GM23338 (cell line): ENCODE data around the gene TFF2. TPM values are rescaled to one million over a fixed set of nuclear protein-coding genes. Genes with fewer than 3 reads are reported as not detected.

Experiments used
- ATAC-seq: fragments of 200-7000 bp; cut with Tn5 transposase; 3 replicates; pipeline ENCODE4 v1.9.1; 2020
- DNase-seq: peaks from one replicate; pipeline ENCODE4 v3.0.0-alpha.2; 2015; ENCODE audit warnings: low spot score
- H2AFZ ChIP-seq: fragments of 200-600 bp; sonication (generic); 2 replicates; pipeline ENCODE4 v1.8.0; 2016; ENCODE audit warnings: antibody characterized with exemption, mild to moderate bottlenecking, moderate library complexity
- H3F3A ChIP-seq: fragments of 200-600 bp; sonication (generic); replicated peaks from 2 replicates; pipeline ENCODE4 v1.8.0; 2017; ENCODE audit warnings: antibody characterized with exemption, mixed run types, low read depth
- H3K27ac ChIP-seq: fragments of 200-600 bp; sonication (generic); 2 replicates; pipeline ENCODE4 v1.6.1; 2016; ENCODE audit warnings: low read depth
- H3K27me3 ChIP-seq: fragments of 200-600 bp; sonication (generic); 2 replicates; pipeline ENCODE4 v1.8.0; 2016; ENCODE audit warnings: mild to moderate bottlenecking, mixed run types, moderate library complexity; ENCODE audit not compliant: insufficient read depth
- H3K36me3 ChIP-seq: fragments of 200-600 bp; sonication (generic); 2 replicates; pipeline ENCODE4 v1.8.0; 2016; ENCODE audit warnings: mild to moderate bottlenecking; ENCODE audit not compliant: insufficient read depth
- H3K4me1 ChIP-seq: fragments of 200-600 bp; sonication (generic); 2 replicates; pipeline ENCODE4 v1.8.0; 2016; ENCODE audit warnings: mild to moderate bottlenecking, moderate library complexity; ENCODE audit not compliant: insufficient read depth
- H3K4me2 ChIP-seq: fragments of 200-600 bp; sonication (generic); 2 replicates; pipeline ENCODE4 v1.7.1; 2017; ENCODE audit warnings: mixed run types
- H3K4me3 ChIP-seq: fragments of 200-600 bp; sonication (generic); 2 replicates; pipeline ENCODE4 v1.6.1; 2016; ENCODE audit warnings: mixed run types
- H3K79me2 ChIP-seq: fragments of 200-600 bp; sonication (generic); replicated peaks from 2 replicates; pipeline ENCODE4 v1.8.0; 2017; ENCODE audit warnings: mild to moderate bottlenecking; ENCODE audit not compliant: insufficient read depth
- H3K9me2 ChIP-seq: fragments of 200-600 bp; sonication (generic); 2 replicates; pipeline ENCODE4 v1.8.0; 2017; ENCODE audit not compliant: insufficient read depth
- H4K20me1 ChIP-seq: fragments of 200-600 bp; sonication (generic); replicated peaks from 2 replicates; pipeline ENCODE4 v1.8.0; 2017; ENCODE audit warnings: mild to moderate bottlenecking; ENCODE audit not compliant: insufficient read depth
- H3K27ac Mint-ChIP-seq: 2 replicates; pipeline ENCODE4 v1.8.0; 2020; ENCODE audit warnings: inconsistent platforms, mild to moderate bottlenecking, moderate library complexity, mixed read lengths
- H3K27me3 Mint-ChIP-seq: 3 replicates; pipeline ENCODE4 v1.8.0; 2022; ENCODE audit warnings: low read depth, mild to moderate bottlenecking, moderate library complexity, mixed read lengths, inconsistent platforms; ENCODE audit not compliant: insufficient read depth, poor library complexity
- H3K36me3 Mint-ChIP-seq: 3 replicates; pipeline ENCODE4 v1.8.0; 2021; ENCODE audit warnings: low read depth, mild to moderate bottlenecking, inconsistent platforms, moderate library complexity, mixed read lengths
- H3K4me1 Mint-ChIP-seq: 3 replicates; pipeline ENCODE4 v1.8.0; 2020; ENCODE audit warnings: mild to moderate bottlenecking, inconsistent platforms, mixed read lengths
- H3K4me3 Mint-ChIP-seq: 3 replicates; pipeline ENCODE4 v1.8.0; 2021; ENCODE audit warnings: moderate library complexity, mild to moderate bottlenecking, inconsistent platforms, mixed read lengths
- H3K9me3 Mint-ChIP-seq: 3 replicates; pipeline ENCODE4 v1.8.0; 2020; ENCODE audit warnings: moderate library complexity, mild to moderate bottlenecking, inconsistent platforms, mixed read lengths
- CREB1 ChIP-seq: fragments of 250-450 bp; sonication (Bioruptor Pico); IDR thresholded peaks from 2 replicates; pipeline ENCODE4 v1.5.0; 2020; ENCODE audit warnings: low read depth, mild to moderate bottlenecking, moderate library complexity
- EZH2 ChIP-seq: fragments of 200-600 bp; sonication (generic); IDR thresholded peaks from one replicate; pipeline ENCODE4 v1.8.0; 2017; ENCODE audit warnings: antibody characterized with exemption, mild to moderate bottlenecking, low read depth; ENCODE audit not compliant: unreplicated experiment
- EZH2phosphoT487 ChIP-seq: fragments of 200-600 bp; sonication (generic); IDR thresholded peaks from one replicate; pipeline ENCODE4 v1.8.1; 2018; ENCODE audit warnings: antibody characterized with exemption; ENCODE audit not compliant: unreplicated experiment
- JUNB ChIP-seq: IDR thresholded peaks from one replicate; pipeline ENCODE4 v1.6.1; 2016; ENCODE audit warnings: antibody characterized with exemption; ENCODE audit not compliant: unreplicated experiment
- NANOG ChIP-seq: IDR thresholded peaks from 2 replicates; pipeline ENCODE4 v1.6.1; 2016; ENCODE audit warnings: antibody characterized with exemption, borderline replicate concordance
- POLR2AphosphoS5 ChIP-seq: IDR thresholded peaks from 2 replicates; pipeline ENCODE4 v1.6.1; 2016; ENCODE audit warnings: antibody characterized with exemption, low read depth
- REST ChIP-seq: IDR thresholded peaks from one replicate; pipeline ENCODE4 v1.6.1; 2018; ENCODE audit warnings: antibody characterized with exemption; ENCODE audit not compliant: unreplicated experiment
- STAT1 ChIP-seq: IDR thresholded peaks from one replicate; pipeline ENCODE4 v1.6.1; 2016; ENCODE audit warnings: antibody characterized with exemption; ENCODE audit not compliant: unreplicated experiment
- ZNF114 ChIP-seq: fragments of 250-450 bp; sonication (Bioruptor Pico); IDR thresholded peaks from 2 replicates; pipeline ENCODE4 v1.5.0; 2020; ENCODE audit warnings: mild to moderate bottlenecking, moderate library complexity
- ZNF331 ChIP-seq: fragments of 250-450 bp; sonication (Bioruptor Pico); IDR thresholded peaks from 2 replicates; pipeline ENCODE4 v1.5.0; 2020; ENCODE audit warnings: low read depth, mild to moderate bottlenecking, moderate library complexity
- polyA plus RNA-seq: library from polyadenylated mRNA; unstranded; fragments of >200 nt; fragmentation: Nextera tagmentation; extraction: Ambion mirVana; gene quantifications from 2 replicates; pipeline ENCODE4 v1.2.1, GENCODE V29; 2016
- total RNA-seq: library from RNA; depleted of rRNA; stranded (reverse); fragments of >200 nt; shearing (Covaris generic); gene quantifications from 2 replicates; pipeline ENCODE4 v1.2.3, GENCODE V29; 2014
- TF ChIP-seq, protein P1 (sequence below): fragments of 250-450 bp; sonication (Bioruptor Pico); IDR thresholded peaks from 2 replicates; pipeline ENCODE4 v1.5.0; 2020; ENCODE audit warnings: mild to moderate bottlenecking, moderate library complexity
- TF ChIP-seq, protein P2 (sequence below), 2 experiments: fragments of 200-600 bp in 1 of 2; sonication (generic) in 1 of 2; conservative IDR thresholded peaks; 2 replicates each; pipeline versions ENCODE4 v1.5.1 to v1.6.1; 2016 to 2017; ENCODE audit warnings: antibody characterized with exemption in 2 of 2, low read depth in 2 of 2, mild to moderate bottlenecking in 2 of 2, moderate library complexity in 1 of 2
- TF ChIP-seq, protein P3 (sequence below): IDR thresholded peaks from 2 replicates; pipeline ENCODE4 v1.6.1; 2016; ENCODE audit warnings: antibody characterized with exemption

TFF2 gene
- total and polyA plus RNA-seq, 2 experiments from 2014 or later, result not detected

GRCh38 chr21:42352441-42353095 lies 1.8 kb upstream of the TFF2 start:
- Histone ChIP-seq H3K4me3 (no peak overlapping the region), H3F3A (no peaks in the 10 kb centered on the region), H4K20me1 (no peaks in the 10 kb centered on the region), H3K36me3 (no peaks in the 10 kb centered on the region), H3K79me2 (no peaks in the 10 kb centered on the region), H2AFZ (no peak overlapping the region), H3K4me2 (no peak overlapping the region), H3K27me3 (no peaks in the 10 kb centered on the region), H3K27ac (no peak overlapping the region), H3K4me1 (no peaks in the 10 kb centered on the region), H3K9me2 (0 out of 2 replicates have a peak, but pooled peaks cover 9% of the 10 kb centered on the region)
- H3K27me3 Mint-ChIP-seq, result peaks cover 9% of the 10 kb centered on the region
- no peak for ATAC-seq
- H3K27ac Mint-ChIP-seq, result no peak overlapping the region
- H3K36me3 Mint-ChIP-seq, result no peaks in the 10 kb centered on the region; the same call in 2 of the 3 replicates
- H3K4me3 Mint-ChIP-seq, result no peak overlapping the region
- no peaks in the 10 kb centered on the region for H3K4me1 Mint-ChIP-seq
- peaks cover 4% of the 10 kb centered on the region; the same call in 2 of the 3 replicates for H3K9me3 Mint-ChIP-seq
- TF ChIP-seq REST (no peak), JUNB (no peak), ZNF331 (CRISPR knock-in tag) (no peak), CREB1 (CRISPR knock-in tag) (no peak), ZNF114 (CRISPR knock-in tag) (no peak), NANOG (no peak), STAT1 (no peak), POLR2AphosphoS5 (no peak), EZH2 (no peak), EZH2phosphoT487 (no peak)
- TF ChIP-seq, protein P1, sequence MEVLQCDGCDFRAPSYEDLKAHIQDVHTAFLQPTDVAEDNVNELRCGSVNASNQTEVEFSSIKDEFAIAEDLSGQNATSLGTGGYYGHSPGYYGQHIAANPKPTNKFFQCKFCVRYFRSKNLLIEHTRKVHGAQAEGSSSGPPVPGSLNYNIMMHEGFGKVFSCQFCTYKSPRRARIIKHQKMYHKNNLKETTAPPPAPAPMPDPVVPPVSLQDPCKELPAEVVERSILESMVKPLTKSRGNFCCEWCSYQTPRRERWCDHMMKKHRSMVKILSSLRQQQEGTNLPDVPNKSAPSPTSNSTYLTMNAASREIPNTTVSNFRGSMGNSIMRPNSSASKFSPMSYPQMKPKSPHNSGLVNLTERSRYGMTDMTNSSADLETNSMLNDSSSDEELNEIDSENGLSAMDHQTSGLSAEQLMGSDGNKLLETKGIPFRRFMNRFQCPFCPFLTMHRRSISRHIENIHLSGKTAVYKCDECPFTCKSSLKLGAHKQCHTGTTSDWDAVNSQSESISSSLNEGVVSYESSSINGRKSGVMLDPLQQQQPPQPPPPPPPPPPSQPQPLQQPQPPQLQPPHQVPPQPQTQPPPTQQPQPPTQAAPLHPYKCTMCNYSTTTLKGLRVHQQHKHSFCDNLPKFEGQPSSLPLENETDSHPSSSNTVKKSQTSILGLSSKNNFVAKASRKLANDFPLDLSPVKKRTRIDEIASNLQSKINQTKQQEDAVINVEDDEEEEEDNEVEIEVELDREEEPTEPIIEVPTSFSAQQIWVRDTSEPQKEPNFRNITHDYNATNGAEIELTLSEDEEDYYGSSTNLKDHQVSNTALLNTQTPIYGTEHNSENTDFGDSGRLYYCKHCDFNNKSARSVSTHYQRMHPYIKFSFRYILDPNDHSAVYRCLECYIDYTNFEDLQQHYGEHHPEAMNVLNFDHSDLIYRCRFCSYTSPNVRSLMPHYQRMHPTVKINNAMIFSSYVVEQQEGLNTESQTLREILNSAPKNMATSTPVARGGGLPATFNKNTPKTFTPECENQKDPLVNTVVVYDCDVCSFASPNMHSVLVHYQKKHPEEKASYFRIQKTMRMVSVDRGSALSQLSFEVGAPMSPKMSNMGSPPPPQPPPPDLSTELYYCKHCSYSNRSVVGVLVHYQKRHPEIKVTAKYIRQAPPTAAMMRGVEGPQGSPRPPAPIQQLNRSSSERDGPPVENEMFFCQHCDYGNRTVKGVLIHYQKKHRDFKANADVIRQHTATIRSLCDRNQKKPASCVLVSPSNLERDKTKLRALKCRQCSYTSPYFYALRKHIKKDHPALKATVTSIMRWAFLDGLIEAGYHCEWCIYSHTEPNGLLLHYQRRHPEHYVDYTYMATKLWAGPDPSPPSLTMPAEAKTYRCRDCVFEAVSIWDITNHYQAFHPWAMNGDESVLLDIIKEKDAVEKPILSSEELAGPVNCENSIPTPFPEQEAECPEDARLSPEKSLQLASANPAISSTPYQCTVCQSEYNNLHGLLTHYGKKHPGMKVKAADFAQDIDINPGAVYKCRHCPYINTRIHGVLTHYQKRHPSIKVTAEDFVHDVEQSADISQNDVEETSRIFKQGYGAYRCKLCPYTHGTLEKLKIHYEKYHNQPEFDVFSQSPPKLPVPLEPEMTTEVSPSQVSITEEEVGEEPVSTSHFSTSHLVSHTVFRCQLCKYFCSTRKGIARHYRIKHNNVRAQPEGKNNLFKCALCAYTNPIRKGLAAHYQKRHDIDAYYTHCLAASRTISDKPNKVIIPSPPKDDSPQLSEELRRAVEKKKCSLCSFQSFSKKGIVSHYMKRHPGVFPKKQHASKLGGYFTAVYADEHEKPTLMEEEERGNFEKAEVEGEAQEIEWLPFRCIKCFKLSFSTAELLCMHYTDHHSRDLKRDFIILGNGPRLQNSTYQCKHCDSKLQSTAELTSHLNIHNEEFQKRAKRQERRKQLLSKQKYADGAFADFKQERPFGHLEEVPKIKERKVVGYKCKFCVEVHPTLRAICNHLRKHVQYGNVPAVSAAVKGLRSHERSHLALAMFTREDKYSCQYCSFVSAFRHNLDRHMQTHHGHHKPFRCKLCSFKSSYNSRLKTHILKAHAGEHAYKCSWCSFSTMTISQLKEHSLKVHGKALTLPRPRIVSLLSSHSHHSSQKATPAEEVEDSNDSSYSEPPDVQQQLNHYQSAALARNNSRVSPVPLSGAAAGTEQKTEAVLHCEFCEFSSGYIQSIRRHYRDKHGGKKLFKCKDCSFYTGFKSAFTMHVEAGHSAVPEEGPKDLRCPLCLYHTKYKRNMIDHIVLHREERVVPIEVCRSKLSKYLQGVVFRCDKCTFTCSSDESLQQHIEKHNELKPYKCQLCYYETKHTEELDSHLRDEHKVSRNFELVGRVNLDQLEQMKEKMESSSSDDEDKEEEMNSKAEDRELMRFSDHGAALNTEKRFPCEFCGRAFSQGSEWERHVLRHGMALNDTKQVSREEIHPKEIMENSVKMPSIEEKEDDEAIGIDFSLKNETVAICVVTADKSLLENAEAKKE, result no peak
- TF ChIP-seq, protein P2, sequence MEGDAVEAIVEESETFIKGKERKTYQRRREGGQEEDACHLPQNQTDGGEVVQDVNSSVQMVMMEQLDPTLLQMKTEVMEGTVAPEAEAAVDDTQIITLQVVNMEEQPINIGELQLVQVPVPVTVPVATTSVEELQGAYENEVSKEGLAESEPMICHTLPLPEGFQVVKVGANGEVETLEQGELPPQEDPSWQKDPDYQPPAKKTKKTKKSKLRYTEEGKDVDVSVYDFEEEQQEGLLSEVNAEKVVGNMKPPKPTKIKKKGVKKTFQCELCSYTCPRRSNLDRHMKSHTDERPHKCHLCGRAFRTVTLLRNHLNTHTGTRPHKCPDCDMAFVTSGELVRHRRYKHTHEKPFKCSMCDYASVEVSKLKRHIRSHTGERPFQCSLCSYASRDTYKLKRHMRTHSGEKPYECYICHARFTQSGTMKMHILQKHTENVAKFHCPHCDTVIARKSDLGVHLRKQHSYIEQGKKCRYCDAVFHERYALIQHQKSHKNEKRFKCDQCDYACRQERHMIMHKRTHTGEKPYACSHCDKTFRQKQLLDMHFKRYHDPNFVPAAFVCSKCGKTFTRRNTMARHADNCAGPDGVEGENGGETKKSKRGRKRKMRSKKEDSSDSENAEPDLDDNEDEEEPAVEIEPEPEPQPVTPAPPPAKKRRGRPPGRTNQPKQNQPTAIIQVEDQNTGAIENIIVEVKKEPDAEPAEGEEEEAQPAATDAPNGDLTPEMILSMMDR (conservative IDR thresholded peaks at IDR 0.05; ENCODE audit: low read depth in 2 of 2), result no peak
- TF ChIP-seq, protein P3, sequence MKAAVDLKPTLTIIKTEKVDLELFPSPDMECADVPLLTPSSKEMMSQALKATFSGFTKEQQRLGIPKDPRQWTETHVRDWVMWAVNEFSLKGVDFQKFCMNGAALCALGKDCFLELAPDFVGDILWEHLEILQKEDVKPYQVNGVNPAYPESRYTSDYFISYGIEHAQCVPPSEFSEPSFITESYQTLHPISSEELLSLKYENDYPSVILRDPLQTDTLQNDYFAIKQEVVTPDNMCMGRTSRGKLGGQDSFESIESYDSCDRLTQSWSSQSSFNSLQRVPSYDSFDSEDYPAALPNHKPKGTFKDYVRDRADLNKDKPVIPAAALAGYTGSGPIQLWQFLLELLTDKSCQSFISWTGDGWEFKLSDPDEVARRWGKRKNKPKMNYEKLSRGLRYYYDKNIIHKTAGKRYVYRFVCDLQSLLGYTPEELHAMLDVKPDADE, result no peak
- DNase-seq, result no peak
